ENCODE results near the gene ARAP2. TPM values are rescaled to one million over a fixed set of nuclear protein-coding genes. Genes with fewer than 3 reads are reported as not detected.

ARAP2 gene, protein sequence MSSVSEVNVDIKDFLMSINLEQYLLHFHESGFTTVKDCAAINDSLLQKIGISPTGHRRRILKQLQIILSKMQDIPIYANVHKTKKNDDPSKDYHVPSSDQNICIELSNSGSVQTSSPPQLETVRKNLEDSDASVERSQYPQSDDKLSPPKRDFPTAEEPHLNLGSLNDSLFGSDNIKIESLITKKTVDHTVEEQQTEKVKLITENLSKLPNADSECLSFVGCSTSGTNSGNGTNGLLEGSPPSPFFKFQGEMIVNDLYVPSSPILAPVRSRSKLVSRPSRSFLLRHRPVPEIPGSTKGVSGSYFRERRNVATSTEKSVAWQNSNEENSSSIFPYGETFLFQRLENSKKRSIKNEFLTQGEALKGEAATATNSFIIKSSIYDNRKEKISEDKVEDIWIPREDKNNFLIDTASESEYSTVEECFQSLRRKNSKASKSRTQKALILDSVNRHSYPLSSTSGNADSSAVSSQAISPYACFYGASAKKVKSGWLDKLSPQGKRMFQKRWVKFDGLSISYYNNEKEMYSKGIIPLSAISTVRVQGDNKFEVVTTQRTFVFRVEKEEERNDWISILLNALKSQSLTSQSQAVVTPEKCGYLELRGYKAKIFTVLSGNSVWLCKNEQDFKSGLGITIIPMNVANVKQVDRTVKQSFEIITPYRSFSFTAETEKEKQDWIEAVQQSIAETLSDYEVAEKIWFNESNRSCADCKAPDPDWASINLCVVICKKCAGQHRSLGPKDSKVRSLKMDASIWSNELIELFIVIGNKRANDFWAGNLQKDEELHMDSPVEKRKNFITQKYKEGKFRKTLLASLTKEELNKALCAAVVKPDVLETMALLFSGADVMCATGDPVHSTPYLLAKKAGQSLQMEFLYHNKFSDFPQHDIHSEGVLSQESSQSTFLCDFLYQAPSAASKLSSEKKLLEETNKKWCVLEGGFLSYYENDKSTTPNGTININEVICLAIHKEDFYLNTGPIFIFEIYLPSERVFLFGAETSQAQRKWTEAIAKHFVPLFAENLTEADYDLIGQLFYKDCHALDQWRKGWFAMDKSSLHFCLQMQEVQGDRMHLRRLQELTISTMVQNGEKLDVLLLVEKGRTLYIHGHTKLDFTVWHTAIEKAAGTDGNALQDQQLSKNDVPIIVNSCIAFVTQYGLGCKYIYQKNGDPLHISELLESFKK (N-terminal part only)
- total RNA-seq: 37.5 and 42.9 TPM in 2 replicates

GRCh38 chr4:36244257-36245082 is at the start of gene ARAP2:
ARAP2 (minus strand) TSS chr4:36244514; CDS start chr4:36229486, 15,028 bp downstream.
- intact Hi-C loops (cut with micrococcal nuclease): loop anchor here (1.0 to 5.0 kb wide), 6 partner anchors 11 to 1443 kb away; partner anchors contain the start of gene RELL1

DNA sequence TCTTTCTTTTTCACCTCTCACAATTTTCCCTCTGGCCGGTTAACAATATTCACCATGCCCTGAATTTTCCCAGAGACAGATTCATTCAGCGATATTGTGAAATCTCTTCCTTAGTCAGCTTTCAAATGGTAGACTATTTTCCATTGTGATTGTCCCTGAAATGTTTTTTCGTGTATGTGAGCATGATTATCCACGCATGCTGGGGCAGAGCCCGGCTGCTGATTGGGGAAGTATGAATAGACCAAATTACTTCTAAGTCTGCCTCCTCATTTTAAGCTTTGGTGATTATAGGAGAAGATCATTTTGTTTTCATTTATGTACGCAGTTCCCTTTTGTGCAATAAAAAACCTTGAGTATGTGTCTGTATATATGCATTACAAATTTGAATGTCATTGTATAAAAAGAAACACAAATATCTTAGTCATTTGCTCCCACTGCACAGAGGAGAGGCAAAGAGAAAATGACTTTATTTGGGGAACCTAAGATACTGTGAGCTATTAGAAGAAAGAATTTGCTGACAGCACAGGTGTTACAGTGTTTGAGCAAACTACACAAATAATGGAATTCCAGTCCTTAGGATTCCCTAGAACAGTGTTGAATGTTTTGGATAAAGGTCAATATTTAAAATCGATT is 48.4 kb upstream of the ARAP2 start:
- intact Hi-C loops (cut with micrococcal nuclease): no loop called here

DNA sequence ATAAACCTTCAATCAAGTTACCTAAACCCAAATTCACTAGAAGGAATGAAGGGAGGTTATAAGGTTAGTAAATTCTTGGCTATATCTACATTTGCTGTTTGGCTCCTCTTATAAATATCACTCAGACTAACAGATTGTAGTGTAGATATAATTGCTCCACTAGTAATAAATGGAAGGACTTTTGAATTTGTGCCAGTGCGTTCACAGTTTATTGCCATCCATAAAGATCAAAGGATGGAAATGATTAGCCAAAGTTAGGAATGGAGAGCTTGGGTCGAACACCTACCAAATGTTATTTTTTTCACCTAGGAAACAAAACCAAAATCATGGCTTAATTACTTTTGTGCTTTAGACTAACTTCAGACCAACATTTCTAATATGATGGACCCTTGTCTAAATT is 46.3 kb upstream of the ARAP2 start:
- intact Hi-C loops (cut with micrococcal nuclease): no loop called here

GRCh38 chr4:36288731-36289426 is 44.6 kb upstream of the ARAP2 start:
- intact Hi-C loops (cut with micrococcal nuclease): loop anchor here (5.0 kb wide), 1 partner anchor 1398 kb away; the partner anchor contains the start of gene RELL1

DNA sequence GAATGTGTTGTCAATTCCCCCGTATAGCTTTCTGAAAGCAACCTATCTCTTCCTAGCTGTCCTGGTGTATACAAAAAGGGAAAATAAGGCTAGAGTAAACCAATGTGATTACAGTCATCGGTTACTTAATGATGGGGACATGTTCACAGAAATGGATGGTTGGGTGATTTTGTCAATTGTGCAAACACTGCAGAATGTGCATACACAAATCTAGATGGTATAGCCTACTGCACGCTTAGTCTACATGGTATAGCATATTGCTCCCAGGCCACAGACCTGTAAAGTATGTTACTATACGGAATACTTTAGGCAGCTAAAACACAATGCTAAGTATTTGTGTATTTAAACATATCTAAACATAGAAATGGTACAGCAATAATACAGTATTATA is 42.2 kb upstream of the ARAP2 start:
- intact Hi-C loops (cut with micrococcal nuclease): loop anchor here (1.0 to 5.0 kb wide), 8 partner anchors 17 to 1401 kb away; partner anchors contain the start of genes ARAP2 and RELL1

DNA sequence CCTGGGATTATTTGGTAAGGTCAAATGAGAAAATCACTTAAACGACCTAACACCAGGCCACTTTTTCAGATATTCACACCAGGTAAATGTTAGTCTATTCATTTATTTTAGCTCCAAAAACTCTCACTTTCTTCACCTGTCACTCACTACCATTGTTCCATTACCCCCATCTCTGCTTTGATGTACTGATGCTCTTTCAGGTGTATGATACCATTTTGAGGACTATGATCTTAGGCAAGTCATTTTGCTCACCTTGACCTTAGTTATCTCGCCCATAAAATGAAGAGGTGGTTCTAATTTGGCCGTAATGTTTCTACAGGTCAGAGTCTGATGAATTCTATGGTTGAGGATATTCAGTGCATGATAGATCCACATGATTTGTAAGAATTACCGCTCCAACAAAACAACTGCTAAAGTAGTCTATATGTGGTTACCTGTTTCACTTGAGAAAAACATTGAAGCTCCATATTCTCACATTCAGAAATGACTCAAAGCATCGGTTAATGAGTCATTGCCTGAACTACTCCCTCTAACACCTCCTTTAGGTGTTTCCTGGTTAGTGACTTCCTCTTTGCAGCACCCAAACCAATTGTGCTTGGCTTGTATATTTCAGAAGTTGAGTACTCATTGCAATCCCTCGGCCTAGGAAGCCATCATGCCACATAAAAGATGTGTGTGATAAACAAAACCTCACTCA is 41.6 kb upstream of the ARAP2 start:
- intact Hi-C loops (cut with micrococcal nuclease): loop anchor here (1.0 to 5.0 kb wide), 8 partner anchors 17 to 1401 kb away; partner anchors contain the start of genes ARAP2 and RELL1

- intact Hi-C loops (cut with micrococcal nuclease): no loop called here
These were observed 39.7 kb upstream of the ARAP2 start for GRCh38 chr4:36283912-36284465.

DNA sequence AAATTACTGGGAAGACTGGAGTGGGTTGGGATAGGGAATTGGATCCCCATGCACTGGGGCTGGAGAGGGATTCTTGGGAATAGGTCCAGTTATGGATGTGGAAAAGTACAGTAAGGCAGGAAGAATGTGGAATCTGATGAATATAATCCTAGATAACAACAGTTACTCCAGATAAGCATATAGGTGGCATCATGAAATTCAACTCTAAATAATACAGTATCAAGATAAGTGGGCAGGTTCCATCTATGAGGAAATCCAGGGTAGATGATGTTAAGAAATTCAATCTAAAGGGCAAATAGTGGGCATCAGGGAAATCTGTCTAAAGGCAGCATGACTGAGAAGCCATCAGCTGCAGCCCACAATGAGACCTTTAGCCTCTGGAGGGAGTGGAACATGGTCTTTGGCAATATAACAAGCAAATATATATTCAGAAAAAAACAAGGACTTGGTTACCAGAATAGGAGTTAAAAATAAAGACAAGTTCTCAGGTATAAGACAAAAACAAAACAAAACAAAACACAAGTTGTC is 38.3 kb upstream of the ARAP2 start:
- intact Hi-C loops (cut with micrococcal nuclease): no loop called here

- intact Hi-C loops (cut with micrococcal nuclease): no loop called here
These were observed 37.2 kb upstream of the ARAP2 start, which contains the start of gene DTHD1 for GRCh38 chr4:36281384-36282106. DTHD1 (plus strand) TSS chr4:36281616; CDS start chr4:36281759, 143 bp downstream.

GRCh38 chr4:36280555-36280954 is 36.2 kb upstream of the ARAP2 start:
- intact Hi-C loops (cut with micrococcal nuclease): no loop called here

GRCh38 chr4:36278789-36279188 is 34.5 kb upstream of the ARAP2 start:
- intact Hi-C loops (cut with micrococcal nuclease): loop anchor here (1.0 kb wide), 1 partner anchor 9 kb away; no protein-coding TSS in a partner anchor

DNA sequence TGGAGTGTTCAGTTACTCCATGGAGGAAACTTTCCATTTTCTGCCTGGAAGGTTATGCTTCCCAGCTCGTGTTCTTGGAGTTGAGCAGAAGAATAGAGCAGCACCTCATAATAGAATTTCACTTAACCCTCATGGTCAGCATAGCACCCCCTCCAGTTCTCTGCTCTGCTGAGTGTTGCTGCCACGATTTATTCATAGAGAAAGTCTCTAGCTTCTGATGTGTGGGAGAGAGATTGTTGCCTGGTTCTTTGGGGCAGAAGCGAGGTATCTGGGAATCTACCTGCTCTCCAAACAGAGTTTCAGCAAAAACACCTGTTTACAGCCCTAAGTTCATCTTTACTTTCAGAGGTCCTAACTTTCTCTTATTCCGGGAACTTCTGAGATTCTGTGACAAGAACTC is 33.2 kb upstream of the ARAP2 start:
- intact Hi-C loops (cut with micrococcal nuclease): no loop called here

DNA sequence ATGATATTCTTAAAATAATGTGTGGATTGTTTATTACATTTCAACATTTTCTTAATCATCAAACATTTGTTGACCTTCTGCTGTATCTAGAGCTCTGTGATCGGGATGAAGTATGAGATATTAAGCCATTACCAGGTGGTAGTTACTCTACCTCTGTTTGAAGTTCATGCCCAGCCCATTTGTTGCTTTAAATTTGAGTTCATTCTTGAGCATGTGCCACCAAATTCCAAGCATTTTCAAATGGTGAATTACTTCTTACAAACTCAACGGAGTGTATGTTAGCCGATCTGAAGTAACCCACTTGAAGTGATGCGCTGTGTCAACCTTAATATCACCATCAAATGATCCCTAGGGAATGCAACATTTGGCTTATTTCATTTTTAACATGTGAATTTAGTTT is 29.8 kb upstream of the ARAP2 start:
- intact Hi-C loops (cut with micrococcal nuclease): no loop called here

GRCh38 chr4:36273276-36273675 is 29.0 kb upstream of the ARAP2 start:
- intact Hi-C loops (cut with micrococcal nuclease): no loop called here

- intact Hi-C loops (cut with micrococcal nuclease): loop anchor here (1.0 kb wide), 3 partner anchors 10 to 17 kb away; no protein-coding TSS in a partner anchor
These were observed 25.3 kb upstream of the ARAP2 start for GRCh38 chr4:36269533-36270173.

- intact Hi-C loops (cut with micrococcal nuclease): loop anchor here (1.0 kb wide), 3 partner anchors 10 to 17 kb away; no protein-coding TSS in a partner anchor
These were observed 24.8 kb upstream of the ARAP2 start for GRCh38 chr4:36269101-36269500.
